GM21447 (cell line): Measurements from ENCODE around the gene HERC4.

Experiments
- ATAC-seq: cut with Tn5 transposase; IDR thresholded peaks from one replicate; pipeline ENCODE4 v1.9.1; 2021; ENCODE audit not compliant: unreplicated experiment

Gene HERC4

GRCh38 chr10:68074775-68075549 is at the start of gene HERC4:
Gene HERC4, minus strand, starts transcription at chr10:68075283. Its CDS starts 2,175 bp downstream, at chr10:68073108.
- ATAC-seq: peak; percentile 91

- no peak for ATAC-seq
Measured at GRCh38 chr10:68124718-68125117, 49.6 kb upstream of the HERC4 start.

- no peak for ATAC-seq
Measured at GRCh38 chr10:68121852-68122251, 46.8 kb upstream of the HERC4 start.

GRCh38 chr10:68121020-68121743 is 46.1 kb upstream of the HERC4 start:
- ATAC-seq: no peak

- ATAC-seq: no peak
Measured at GRCh38 chr10:68118657-68119056, 43.6 kb upstream of the HERC4 start.

GRCh38 chr10:68112837-68113236 is 37.8 kb upstream of the HERC4 start:
- ATAC-seq: no peak

- ATAC-seq: no peak
Measured at GRCh38 chr10:68111584-68111983, 36.5 kb upstream of the HERC4 start.

GRCh38 chr10:68110027-68110426 is 34.9 kb upstream of the HERC4 start:
- no peak for ATAC-seq

GRCh38 chr10:68109331-68109730 is 34.2 kb upstream of the HERC4 start, which contains the start of gene MYPN:
Gene MYPN, plus strand, starts transcription at chr10:68109488. Its CDS starts 11,951 bp downstream, at chr10:68121439.
- no peak for ATAC-seq

GRCh38 chr10:68108653-68109052 is 33.6 kb upstream of the HERC4 start:
- no peak for ATAC-seq

- no peak for ATAC-seq
Measured at GRCh38 chr10:68108051-68108450, 33.0 kb upstream of the HERC4 start.

- no peak for ATAC-seq
Measured at GRCh38 chr10:68107651-68108050, 32.6 kb upstream of the HERC4 start.

- no peak for ATAC-seq
Measured at GRCh38 chr10:68106656-68107055, 31.6 kb upstream of the HERC4 start.

GRCh38 chr10:68105820-68106219 is 30.7 kb upstream of the HERC4 start:
- ATAC-seq: no peak

- no peak for ATAC-seq
Measured at GRCh38 chr10:68103901-68104300, 28.8 kb upstream of the HERC4 start.

GRCh38 chr10:68103261-68103878 is 28.3 kb upstream of the HERC4 start:
- no peak for ATAC-seq

GRCh38 chr10:68101066-68101465 is 26.0 kb upstream of the HERC4 start:
- ATAC-seq: no peak

GRCh38 chr10:68099736-68100135 is 24.7 kb upstream of the HERC4 start:
- no peak for ATAC-seq

GRCh38 chr10:68096913-68097516 is 21.9 kb upstream of the HERC4 start:
- ATAC-seq: no peak

- ATAC-seq: no peak
Measured at GRCh38 chr10:68095153-68095552, 20.1 kb upstream of the HERC4 start.

GRCh38 chr10:68092512-68092911 is 17.4 kb upstream of the HERC4 start:
- no peak for ATAC-seq
